SK-N-MC (cell line): ENCODE results near the gene P3H1.

Experiments used
- EZH2 ChIP-seq: fragments of 200-600 bp; sonication (generic); IDR thresholded peaks from one replicate; pipeline ENCODE4 v1.6.1; 2017; ENCODE audit warnings: antibody characterized with exemption
- FOXP2 ChIP-seq: optimal IDR thresholded peaks from 2 replicates; pipeline ENCODE3; 2011; ENCODE audit warnings: mild to moderate bottlenecking, moderate library complexity; ENCODE audit not compliant: insufficient read depth; ENCODE audit errors: extremely low read length, control extremely low read depth
- POLR2AphosphoS5 ChIP-seq: IDR thresholded peaks from 2 replicates; pipeline ENCODE4 v1.6.1; 2012; ENCODE audit warnings: mild to moderate bottlenecking, low read depth, low read length, borderline replicate concordance

DNA sequence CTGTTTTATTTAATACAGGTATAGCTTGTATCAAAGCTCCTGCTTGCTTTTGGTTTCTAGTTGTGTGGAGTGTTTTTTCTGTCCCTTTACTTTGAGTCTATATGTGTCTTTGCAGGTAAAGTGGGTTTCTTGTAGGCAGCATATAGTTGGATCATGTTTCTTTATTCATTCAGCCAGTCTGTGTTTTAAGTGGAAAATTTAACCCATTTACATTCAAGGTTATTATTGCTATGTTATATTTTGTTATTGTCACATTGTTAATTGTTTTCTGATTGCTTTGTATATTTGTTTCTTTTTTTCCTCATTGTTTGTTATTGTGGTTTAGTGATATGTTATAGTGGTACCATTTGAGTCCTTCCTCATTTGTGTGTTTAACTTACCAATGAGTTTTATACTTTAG, 53.5 kb downstream of the P3H1 start:
- TF ChIP-seq EZH2: no peak
- no peak for TF ChIP-seq POLR2AphosphoS5
- no peak for TF ChIP-seq FOXP2
